PC-3 (cell line): ENCODE data around the gene NR2C2. TPM values are rescaled to one million over a fixed set of nuclear protein-coding genes. Genes with fewer than 3 reads are reported as not detected.

Source experiments
- ATAC-seq: fragments of 200-7000 bp; cut with Tn5 transposase; 2 replicates; pipeline ENCODE4 v1.9.1; 2020; ENCODE audit warnings: mild to moderate bottlenecking, moderate library complexity
- BruUV-seq: library from RNA; stranded (reverse); fragments of 400-500 nt; replicated peaks from 2 replicates; lab custom pipeline; 2021; lab: Mats Ljungman, UMichigan
- CTCF ChIA-PET: fragments of 300-600 bp; sonication (Branson Sonifier 250); formaldehyde crosslinking; loops from one replicate; lab custom pipeline; 2022; ENCODE audit warnings: antibody characterized with exemption; lab: Charles Lee
- POLR2A ChIA-PET: fragments of 300-600 bp; sonication (Branson Sonifier 250); formaldehyde crosslinking; loops from one replicate; lab custom pipeline; 2022; ENCODE audit warnings: antibody characterized with exemption; ENCODE audit not compliant: unreplicated experiment; lab: Charles Lee
- DNase-seq: peaks from one replicate; pipeline ENCODE4 v3.0.0-alpha.2; 2015
- H2AFZ ChIP-seq: fragments of 300-600 bp; sonication (generic); 2 replicates; pipeline ENCODE4 v1.6.0; 2016; ENCODE audit warnings: antibody characterized with exemption, low read length
- H3F3A ChIP-seq: fragments of 300-600 bp; sonication (generic); one replicate; pipeline ENCODE4 v1.6.0; 2017; ENCODE audit warnings: antibody characterized with exemption, low read length, control low read depth, mild to moderate bottlenecking; ENCODE audit not compliant: unreplicated experiment
- H3K27ac ChIP-seq: fragments of 300-600 bp; sonication (generic); 2 replicates; pipeline ENCODE4 v1.5.1; 2016; ENCODE audit warnings: mild to moderate bottlenecking, low read length
- H3K27me3 ChIP-seq: fragments of 300-600 bp; sonication (generic); 2 replicates; pipeline ENCODE4 v1.6.1; 2016; ENCODE audit warnings: low read length, mixed read lengths
- H3K36me3 ChIP-seq: fragments of 300-600 bp; sonication (generic); 2 replicates; pipeline ENCODE4 v1.6.1; 2016; ENCODE audit warnings: low read depth, mixed run types, low read length, mixed read lengths
- H3K4me1 ChIP-seq: fragments of 300-600 bp; sonication (generic); 2 replicates; pipeline ENCODE4 v1.5.1; 2016; ENCODE audit warnings: low read length; ENCODE audit not compliant: insufficient read depth
- H3K4me2 ChIP-seq: fragments of 300-600 bp; sonication (generic); 2 replicates; pipeline ENCODE4 v1.6.0; 2016; ENCODE audit warnings: low read length
- H3K4me3 ChIP-seq: fragments of 300-600 bp; sonication (generic); 2 replicates; pipeline ENCODE4 v1.5.1; 2016; ENCODE audit warnings: mild to moderate bottlenecking, low read length, mixed read lengths
- H3K79me2 ChIP-seq: fragments of 300-600 bp; sonication (generic); 2 replicates; pipeline ENCODE4 v1.6.1; 2017; ENCODE audit warnings: low read length, mixed read lengths
- H3K9ac ChIP-seq: fragments of 300-600 bp; sonication (generic); 2 replicates; pipeline ENCODE4 v1.6.0; 2016; ENCODE audit warnings: mild to moderate bottlenecking, low read length
- H3K9me2 ChIP-seq: fragments of 300-600 bp; sonication (generic); replicated peaks from 2 replicates; pipeline ENCODE4 v1.6.1; 2016; ENCODE audit warnings: mixed run types, low read length, mixed read lengths
- H3K9me3 ChIP-seq: fragments of 300-600 bp; sonication (generic); 2 replicates; pipeline ENCODE4 v1.6.1; 2016; ENCODE audit warnings: low read length, mixed read lengths
- H4K20me1 ChIP-seq: fragments of 300-600 bp; sonication (generic); 2 replicates; pipeline ENCODE4 v1.6.1; 2016; ENCODE audit warnings: low read length, mixed read lengths
- EZH2 ChIP-seq: fragments of 300-600 bp; sonication (generic); IDR thresholded peaks from one replicate; pipeline ENCODE4 v1.6.1; 2017; ENCODE audit warnings: antibody characterized with exemption, mild to moderate bottlenecking, low read length; ENCODE audit not compliant: unreplicated experiment
- EZH2phosphoT487 ChIP-seq: fragments of 300-600 bp; sonication (generic); IDR thresholded peaks from 2 replicates; pipeline ENCODE4 v1.6.1; 2018; ENCODE audit warnings: mild to moderate bottlenecking, antibody characterized with exemption, low read length, borderline replicate concordance
- intact Hi-C: fragments of 100-400 bp; cut with micrococcal nuclease; formaldehyde crosslinking; loops from 2 replicates; pipeline ENCODE4 v1.9.0; 2023
- total RNA-seq: library from RNA; depleted of rRNA; stranded (reverse); fragments of >200 nt; gene quantifications from 2 replicates; pipeline ENCODE4 v1.2.3, GENCODE V29; 2014
- TF ChIP-seq, protein P1 (sequence below): fragments of 300-600 bp; sonication (generic); conservative IDR thresholded peaks from 2 replicates; pipeline ENCODE4 v1.5.1; 2017; ENCODE audit warnings: antibody characterized with exemption, low read depth, mild to moderate bottlenecking, low read length

The NR2C2 gene
- total RNA-seq, 1 experiment from 2014 or later = 21.9 TPM

DNA sequence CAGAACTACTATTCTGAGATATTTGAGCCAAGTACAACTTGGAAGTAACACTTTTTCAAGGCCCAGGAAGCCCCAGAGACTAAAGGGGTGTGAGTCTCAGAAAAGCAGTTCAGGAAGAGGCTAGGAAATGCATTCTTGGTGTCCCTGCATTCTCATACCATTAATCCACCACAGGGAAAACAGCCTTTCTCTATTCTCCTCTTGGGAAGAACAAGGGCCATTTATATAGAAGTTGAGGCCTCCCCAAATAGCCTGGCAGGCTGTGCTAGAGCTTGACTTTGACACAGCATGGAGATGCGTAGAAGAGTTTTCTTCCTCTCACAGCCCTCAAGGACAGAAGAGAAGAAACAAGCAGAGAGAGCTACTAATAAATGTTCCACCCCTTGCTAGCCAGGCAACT lies 5.5 kb upstream of the NR2C2 start:
- H3K27ac ChIP-seq = no peak overlapping the region
- no peaks in the 10 kb centered on the region for H3F3A ChIP-seq
- TF ChIP-seq, protein P1, sequence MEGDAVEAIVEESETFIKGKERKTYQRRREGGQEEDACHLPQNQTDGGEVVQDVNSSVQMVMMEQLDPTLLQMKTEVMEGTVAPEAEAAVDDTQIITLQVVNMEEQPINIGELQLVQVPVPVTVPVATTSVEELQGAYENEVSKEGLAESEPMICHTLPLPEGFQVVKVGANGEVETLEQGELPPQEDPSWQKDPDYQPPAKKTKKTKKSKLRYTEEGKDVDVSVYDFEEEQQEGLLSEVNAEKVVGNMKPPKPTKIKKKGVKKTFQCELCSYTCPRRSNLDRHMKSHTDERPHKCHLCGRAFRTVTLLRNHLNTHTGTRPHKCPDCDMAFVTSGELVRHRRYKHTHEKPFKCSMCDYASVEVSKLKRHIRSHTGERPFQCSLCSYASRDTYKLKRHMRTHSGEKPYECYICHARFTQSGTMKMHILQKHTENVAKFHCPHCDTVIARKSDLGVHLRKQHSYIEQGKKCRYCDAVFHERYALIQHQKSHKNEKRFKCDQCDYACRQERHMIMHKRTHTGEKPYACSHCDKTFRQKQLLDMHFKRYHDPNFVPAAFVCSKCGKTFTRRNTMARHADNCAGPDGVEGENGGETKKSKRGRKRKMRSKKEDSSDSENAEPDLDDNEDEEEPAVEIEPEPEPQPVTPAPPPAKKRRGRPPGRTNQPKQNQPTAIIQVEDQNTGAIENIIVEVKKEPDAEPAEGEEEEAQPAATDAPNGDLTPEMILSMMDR = no peak
- TF ChIP-seq EZH2 (no peak), EZH2phosphoT487 (no peak)
- no peaks in the 10 kb centered on the region for H3K27me3 ChIP-seq
- no peak for DNase-seq
- H3K4me1 ChIP-seq = 0 out of 2 replicates have a peak, but pooled peaks cover 8% of the 10 kb centered on the region
- H4K20me1 ChIP-seq = peaks cover 4% of the 10 kb centered on the region; the same call in 1 of the 2 replicates
- H3K4me3 ChIP-seq = no peak overlapping the region
- H3K9me3 ChIP-seq = no peaks in the 10 kb centered on the region
- H3K4me2 ChIP-seq = no peak overlapping the region
- H2AFZ ChIP-seq = no peak overlapping the region
- POLR2A ChIA-PET = no interaction called here
- ATAC-seq = no peak
- BruUV-seq = no TSS peak
- CTCF ChIA-PET = no interaction called here
- H3K9ac ChIP-seq = no peak overlapping the region
- peaks cover 33% of the 10 kb centered on the region for H3K79me2 ChIP-seq
- no peaks in the 10 kb centered on the region for H3K9me2 ChIP-seq
- peaks cover 11% of the 10 kb centered on the region; the same call in 1 of the 2 replicates for H3K36me3 ChIP-seq
- intact Hi-C loops = no loop called here

DNA sequence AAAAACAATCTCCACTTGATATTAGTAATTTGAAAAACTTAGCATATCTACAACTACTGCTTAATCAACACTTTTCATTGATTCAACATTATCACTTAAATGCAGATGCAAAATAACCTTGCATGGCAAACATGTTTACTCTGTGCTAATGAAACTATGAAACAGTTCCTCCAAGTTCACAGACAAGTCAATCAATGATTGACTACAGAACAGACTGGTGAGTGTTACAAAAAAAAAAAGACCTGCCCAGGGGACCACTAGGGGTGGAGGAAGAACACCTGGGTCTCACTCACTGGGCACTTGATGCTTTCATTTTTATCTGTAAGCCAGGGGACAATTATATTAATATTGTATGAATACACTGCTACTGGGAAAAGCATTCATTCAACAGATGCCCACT lies 4.3 kb upstream of the NR2C2 start:
- Histone ChIP-seq H3K27ac (no peak overlapping the region), H3F3A (no peaks in the 10 kb centered on the region), H3K27me3 (no peaks in the 10 kb centered on the region), H3K79me2 (peaks cover 37% of the 10 kb centered on the region), H3K4me1 (0 out of 2 replicates have a peak, but pooled peaks cover 8% of the 10 kb centered on the region), H3K9me3 (no peaks in the 10 kb centered on the region), H3K4me3 (no peak overlapping the region), H3K36me3 (peaks cover 11% of the 10 kb centered on the region; the same call in 1 of the 2 replicates), H3K9ac (no peak overlapping the region), H3K9me2 (no peaks in the 10 kb centered on the region), H2AFZ (no peak overlapping the region), H3K4me2 (no peak overlapping the region), H4K20me1 (peaks cover 4% of the 10 kb centered on the region; the same call in 1 of the 2 replicates)
- ChIA-PET POLR2A (no interaction called here), CTCF (no interaction called here)
- TF ChIP-seq EZH2 (no peak), EZH2phosphoT487 (no peak)
- TF ChIP-seq, protein P1 = no peak
- DNase-seq (no peak), ATAC-seq (no peak)
- no TSS peak for BruUV-seq
- intact Hi-C loops = no loop called here

DNA sequence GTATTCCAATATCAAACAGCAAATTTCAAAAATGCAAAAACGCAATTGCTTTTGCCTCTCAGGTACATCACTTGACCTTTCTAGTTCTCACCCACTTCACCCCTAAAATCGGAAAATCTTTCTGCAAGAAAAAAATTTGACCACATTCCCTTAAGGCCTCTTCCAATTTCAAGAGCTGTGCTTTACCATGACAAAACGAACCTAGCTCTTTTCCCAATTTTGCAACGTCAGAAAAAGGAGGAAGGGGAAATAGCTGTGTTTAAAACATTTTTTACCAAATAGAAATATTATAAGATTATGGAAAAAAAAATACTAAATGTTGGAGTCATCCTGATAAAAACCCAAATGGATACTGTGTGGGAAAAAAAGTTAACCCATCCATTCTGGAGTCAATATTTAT lies 1.1 kb upstream of the NR2C2 start:
- H3K27me3 ChIP-seq = no peaks in the 10 kb centered on the region
- H3K4me2 ChIP-seq = peak overlapping the region; percentile 86
- no peak overlapping the region for H3K27ac ChIP-seq
- peaks cover 11% of the 10 kb centered on the region; the same call in 1 of the 2 replicates for H3K36me3 ChIP-seq
- DNase-seq = no peak
- no peaks in the 10 kb centered on the region for H3F3A ChIP-seq
- peaks cover 64% of the 10 kb centered on the region for H3K79me2 ChIP-seq
- ATAC-seq = no peak
- peak overlapping the region; percentile 91 for H3K4me3 ChIP-seq
- H4K20me1 ChIP-seq = peaks cover 4% of the 10 kb centered on the region; the same call in 1 of the 2 replicates
- ChIA-PET CTCF (interaction anchor here (0.6 kb wide), 1 partner anchor 20 kb away, joined by 3 read pairs; no protein-coding TSS in a partner anchor), POLR2A (no interaction called here)
- H3K9me2 ChIP-seq = no peaks in the 10 kb centered on the region
- intact Hi-C loops = loop anchor here (2.0 kb wide), 1 partner anchor 53 kb away; no protein-coding TSS in a partner anchor
- no peaks in the 10 kb centered on the region for H3K9me3 ChIP-seq
- no TSS peak for BruUV-seq
- H2AFZ ChIP-seq = no peak overlapping the region
- TF ChIP-seq, protein P1 = no peak
- TF ChIP-seq EZH2 = no peak
- TF ChIP-seq EZH2phosphoT487 = no peak
- H3K9ac ChIP-seq = peak overlapping the region; percentile 99
- H3K4me1 ChIP-seq = peaks cover 16% of the 10 kb centered on the region; the same call in 1 of the 2 replicates
